Endothelial cell of umbilical vein (primary cell): Measurements from ENCODE around the gene A4GNT. TPM values are rescaled to one million over a fixed set of nuclear protein-coding genes. Genes with fewer than 3 reads are reported as not detected.
A peak's percentile ranks its signal among the peaks of the same experiment; 100 is the strongest.

Experiments
- BruUV-seq: library from RNA; stranded (reverse); fragments of 400-500 nt; replicated peaks from 2 replicates; lab custom pipeline; 2021; lab: Mats Ljungman, UMichigan
- CTCF ChIA-PET: fragments of 300-600, 350-600 bp; sonication (Branson Sonifier 250); formaldehyde crosslinking; loops from one replicate; lab custom pipeline; 2021; ENCODE audit warnings: antibody characterized with exemption, inconsistent platforms; lab: Charles Lee
- POLR2A ChIA-PET: fragments of 300-600, 350-600 bp; sonication (Branson Sonifier 250); formaldehyde crosslinking; loops from one replicate; lab custom pipeline; 2021; ENCODE audit warnings: antibody characterized with exemption, inconsistent platforms; lab: Charles Lee
- DNase-seq: peaks from one replicate; pipeline ENCODE4 v3.0.0-alpha.2; 2011; ENCODE audit warnings: low read depth, low spot score
- FAIRE-seq: peaks from 2 replicates; lab custom pipeline; 2011; peaks lifted over from hg19 to GRCh38; lab: Jason Lieb, UNC
- H2AFZ ChIP-seq: 2 replicates; pipeline ENCODE4 v1.6.0; 2012; ENCODE audit warnings: low read depth, low read length, control low read depth, inconsistent platforms
- H3K27ac ChIP-seq: 2 replicates; pipeline ENCODE4 v1.5.1; 2011; ENCODE audit warnings: low read depth, mild to moderate bottlenecking, control low read depth, low read length, moderate library complexity; ENCODE audit not compliant: insufficient read depth
- H3K27me3 ChIP-seq, 2 experiments: 2 replicates each; pipeline versions ENCODE4 v1.6.0 to v1.6.1; 2011; ENCODE audit warnings: low read length in 2 of 2, mixed read lengths in 1 of 2; ENCODE audit not compliant: control insufficient read depth in 2 of 2, insufficient read depth in 2 of 2
- H3K36me3 ChIP-seq, 2 experiments: 2 replicates in 1 of 2; 3 replicates in 1 of 2; pipeline ENCODE4 v1.5.1; 2011; ENCODE audit warnings: low read length in 2 of 2, mild to moderate bottlenecking in 1 of 2, moderate library complexity in 1 of 2; ENCODE audit not compliant: control insufficient read depth in 2 of 2, insufficient read depth in 2 of 2; ENCODE audit errors: extremely low read depth in 1 of 2
- H3K4me1 ChIP-seq: 3 replicates; pipeline ENCODE4 v1.5.1; 2011; ENCODE audit warnings: mild to moderate bottlenecking, low read length; ENCODE audit not compliant: control insufficient read depth, insufficient read depth; ENCODE audit errors: extremely low read depth
- H3K4me2 ChIP-seq: 2 replicates; pipeline ENCODE4 v1.6.1; 2011; ENCODE audit warnings: low read length, control low read depth, mixed read lengths; ENCODE audit not compliant: insufficient read depth
- H3K4me3 ChIP-seq, 3 experiments: fragments of 200-600 bp in 1 of 3; sonication (generic), shearing (Covaris generic) in 1 of 3; replicated peaks in 1 of 3; 2 replicates each; pipeline ENCODE4 v1.5.1; 2011 to 2016; ENCODE audit warnings: control low read depth in 3 of 3, low read length in 3 of 3, mild to moderate bottlenecking in 2 of 3, inconsistent platforms in 1 of 3, low read depth in 1 of 3, moderate library complexity in 1 of 3; ENCODE audit not compliant: insufficient read depth in 1 of 3
- H3K79me2 ChIP-seq: 2 replicates; pipeline ENCODE4 v1.6.0; 2012; ENCODE audit warnings: low read length, inconsistent platforms; ENCODE audit not compliant: control insufficient read depth, insufficient read depth
- H3K9ac ChIP-seq: replicated peaks from 2 replicates; pipeline ENCODE3; 2011; ENCODE audit warnings: low read length, control low read depth; ENCODE audit not compliant: insufficient read depth; ENCODE audit errors: extremely low read depth
- H3K9me1 ChIP-seq: replicated peaks from 3 replicates; pipeline ENCODE4 v1.6.0; 2011; ENCODE audit warnings: mild to moderate bottlenecking, low read length; ENCODE audit not compliant: control insufficient read depth, insufficient read depth; ENCODE audit errors: extremely low read depth
- H3K9me3 ChIP-seq: replicated peaks from 2 replicates; pipeline ENCODE4 v1.5.1; 2012; ENCODE audit warnings: low read length, inconsistent platforms; ENCODE audit not compliant: control insufficient read depth, insufficient read depth
- H4K20me1 ChIP-seq: replicated peaks from 2 replicates; pipeline ENCODE3; 2011; ENCODE audit warnings: mild to moderate bottlenecking, low read length; ENCODE audit not compliant: control insufficient read depth, insufficient read depth; ENCODE audit errors: extremely low read depth
- EZH2 ChIP-seq: IDR thresholded peaks from 2 replicates; pipeline ENCODE4 v1.6.1; 2012; ENCODE audit warnings: borderline replicate concordance, low read depth, mild to moderate bottlenecking, moderate library complexity, low read length, inconsistent platforms; ENCODE audit not compliant: severe bottlenecking
- FOS ChIP-seq: IDR thresholded peaks from 2 replicates; pipeline ENCODE4 v1.6.1; 2011; ENCODE audit warnings: mild to moderate bottlenecking, low read length, moderate library complexity, borderline replicate concordance; ENCODE audit not compliant: insufficient read depth
- GATA2 ChIP-seq: IDR thresholded peaks from 2 replicates; pipeline ENCODE4 v1.7.0; 2011; ENCODE audit warnings: low read depth, mild to moderate bottlenecking, moderate library complexity, mixed read lengths, low read length; ENCODE audit not compliant: insufficient read length, insufficient read depth
- JUN ChIP-seq: IDR thresholded peaks from 2 replicates; pipeline ENCODE4 v1.6.1; 2011; ENCODE audit warnings: borderline replicate concordance, low read depth; ENCODE audit not compliant: insufficient read length, insufficient read depth
- MYC ChIP-seq: IDR thresholded peaks from one replicate; pipeline ENCODE4 v1.6.1; 2011; ENCODE audit warnings: mild to moderate bottlenecking, low read depth, low read length
- POLR2A ChIP-seq: IDR thresholded peaks from 2 replicates; pipeline ENCODE4 v1.6.1; 2012; ENCODE audit warnings: low read depth, mild to moderate bottlenecking, control low read depth, low read length
- POLR2AphosphoS5 ChIP-seq: IDR thresholded peaks from 2 replicates; pipeline ENCODE4 v1.6.1; 2012; ENCODE audit warnings: low read depth, mild to moderate bottlenecking, control low read depth, low read length, moderate library complexity; ENCODE audit not compliant: insufficient read depth
- dilution Hi-C: fragments of 300-500 bp; cut with MboI; formaldehyde crosslinking; loops from one replicate; pipeline ENCODE4 v1.15.0; 2019; ENCODE audit warnings: low sequenced_read_pairs; ENCODE audit not compliant: extremely low pct_ligation_motif_present
- intact Hi-C: fragments of 100-400 bp; cut with micrococcal nuclease; formaldehyde crosslinking; loops from one replicate; pipeline ENCODE4 v1.10.0; 2022
- polyA plus RNA-seq, 4 experiments: library from polyadenylated mRNA; depleted of rRNA in 3 of 4; stranded (reverse) in 3 of 4; unstranded in 1 of 4; fragments of >200 nt; gene quantifications; 2 replicates each; pipeline versions ENCODE4 v1.2.1 to v1.2.3, GENCODE V29; 2011 to 2012; ENCODE audit warnings: missing spikeins in 1 of 4
- total RNA-seq: library from RNA; stranded (reverse); gene quantifications from 2 replicates; pipeline ENCODE4 v1.2.3, GENCODE V29; 2021
- TF ChIP-seq, protein P1 (sequence below): IDR thresholded peaks from 2 replicates; pipeline ENCODE4 v1.6.1; 2011; ENCODE audit not compliant: insufficient read depth, insufficient read length
- TF ChIP-seq, protein P2 (sequence below), 2 donors: IDR thresholded peaks; 1 replicate in 1 of 2; 2 replicates in 1 of 2; pipeline ENCODE4 v1.5.1; 2011; ENCODE audit warnings: low read length in 2 of 2, mild to moderate bottlenecking in 2 of 2, moderate library complexity in 2 of 2, control low read depth in 1 of 2, inconsistent platforms in 1 of 2, low read depth in 1 of 2; ENCODE audit not compliant: insufficient read depth in 1 of 2; ENCODE audit errors: extremely low read depth in 1 of 2

The A4GNT gene
- total and polyA plus RNA-seq, 2 donors (not counting 3 experiments of a cell fraction or from before 2014, with no cell fraction given): not detected

DNA sequence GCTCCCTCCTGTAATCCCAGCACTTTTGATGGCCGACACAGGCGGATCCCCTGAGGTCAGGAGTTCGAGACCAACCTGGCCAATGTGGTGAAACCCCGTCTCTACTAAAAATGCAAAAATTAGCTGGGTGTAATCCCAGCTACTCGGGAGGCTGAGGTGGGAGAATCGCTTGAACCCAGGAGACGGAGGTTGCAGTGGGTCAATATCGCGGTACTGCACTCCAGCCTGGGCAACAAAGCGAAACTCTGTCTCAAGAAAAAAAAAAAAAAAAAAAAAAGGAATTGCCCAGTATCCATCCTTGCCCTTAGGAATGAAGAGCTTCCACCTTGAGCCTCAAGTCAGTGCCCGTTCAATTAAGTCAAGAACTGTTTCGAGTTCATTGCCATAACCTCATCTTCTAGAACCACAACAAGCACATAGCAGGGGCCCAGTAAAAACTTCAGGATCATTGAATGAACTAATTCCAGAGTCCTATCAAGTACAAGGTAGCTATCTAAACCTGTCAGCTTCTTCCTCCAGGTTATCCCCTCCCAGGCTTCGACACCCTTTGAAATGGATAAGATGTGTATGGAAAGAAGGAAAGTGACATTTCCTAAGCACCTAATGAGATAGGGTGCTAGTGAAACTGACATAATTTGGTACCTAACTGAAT is 41.7 kb upstream of the A4GNT start:
- intact Hi-C loops (loop anchor here (1.0 to 5.0 kb wide), 3 partner anchors 13 to 107 kb away; partner anchors contain the start of genes ARMC8 and DZIP1L), dilution Hi-C loops (no loop called here)
- H3K79me2 ChIP-seq: peaks cover 17% of the 10 kb centered on the region
- no peaks in the 10 kb centered on the region for H3K9me3 ChIP-seq
- H3K4me2 ChIP-seq: peak overlapping the region; percentile 89
- no peaks in the 10 kb centered on the region for H3K9me1 ChIP-seq
- TF ChIP-seq, protein P1, sequence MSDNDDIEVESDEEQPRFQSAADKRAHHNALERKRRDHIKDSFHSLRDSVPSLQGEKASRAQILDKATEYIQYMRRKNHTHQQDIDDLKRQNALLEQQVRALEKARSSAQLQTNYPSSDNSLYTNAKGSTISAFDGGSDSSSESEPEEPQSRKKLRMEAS: no peak
- TF ChIP-seq MYC (no peak), POLR2AphosphoS5 (no peak), JUN (no peak), POLR2A (no peak), GATA2 (no peak), FOS (no peak), EZH2 (no peak)
- TF ChIP-seq, protein P2, sequence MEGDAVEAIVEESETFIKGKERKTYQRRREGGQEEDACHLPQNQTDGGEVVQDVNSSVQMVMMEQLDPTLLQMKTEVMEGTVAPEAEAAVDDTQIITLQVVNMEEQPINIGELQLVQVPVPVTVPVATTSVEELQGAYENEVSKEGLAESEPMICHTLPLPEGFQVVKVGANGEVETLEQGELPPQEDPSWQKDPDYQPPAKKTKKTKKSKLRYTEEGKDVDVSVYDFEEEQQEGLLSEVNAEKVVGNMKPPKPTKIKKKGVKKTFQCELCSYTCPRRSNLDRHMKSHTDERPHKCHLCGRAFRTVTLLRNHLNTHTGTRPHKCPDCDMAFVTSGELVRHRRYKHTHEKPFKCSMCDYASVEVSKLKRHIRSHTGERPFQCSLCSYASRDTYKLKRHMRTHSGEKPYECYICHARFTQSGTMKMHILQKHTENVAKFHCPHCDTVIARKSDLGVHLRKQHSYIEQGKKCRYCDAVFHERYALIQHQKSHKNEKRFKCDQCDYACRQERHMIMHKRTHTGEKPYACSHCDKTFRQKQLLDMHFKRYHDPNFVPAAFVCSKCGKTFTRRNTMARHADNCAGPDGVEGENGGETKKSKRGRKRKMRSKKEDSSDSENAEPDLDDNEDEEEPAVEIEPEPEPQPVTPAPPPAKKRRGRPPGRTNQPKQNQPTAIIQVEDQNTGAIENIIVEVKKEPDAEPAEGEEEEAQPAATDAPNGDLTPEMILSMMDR (IDR thresholded peaks at IDR 0.05; ENCODE audit: extremely low read depth in 1 of 2, insufficient read depth in 1 of 2, low read depth in 1 of 2, low read length in 2 of 2): no peak
- POLR2A ChIA-PET: interaction anchor here (1.5 kb wide), 1 partner anchor 13 kb away, joined by 8 read pairs; the partner anchor contains the start of gene ARMC8
- TSS peak; percentile 19 for BruUV-seq
- H3K27me3 ChIP-seq: no peaks in the 10 kb centered on the region
- no peak for DNase-seq
- H3K27ac ChIP-seq: peak overlapping the region; percentile 46
- peak overlapping the region; percentile 51 for H3K9ac ChIP-seq
- FAIRE-seq: no peak
- peaks cover 13% of the 10 kb centered on the region for H3K4me1 ChIP-seq
- H3K36me3 ChIP-seq: no peaks in the 10 kb centered on the region
- no peaks in the 10 kb centered on the region for H4K20me1 ChIP-seq
- H3K4me3 ChIP-seq: peak overlapping the region; percentile 42 to 84 (median 61)
- H2AFZ ChIP-seq: peak overlapping the region; percentile 72
- CTCF ChIA-PET: interaction anchor here (1.1 to 2.8 kb wide), 4 partner anchors 12 to 742 kb away, joined by 4 to 17 read pairs (median 4); partner anchors contain the start of genes ARMC8 and DZIP1L
